ENCODE measurements around the gene ZNF525. TPM values are rescaled to one million over a fixed set of nuclear protein-coding genes. Genes with fewer than 3 reads are reported as not detected.
A peak's percentile ranks its signal among the peaks of the same experiment; 100 is the strongest.

ZNF525 gene
- polyA plus RNA-seq, 1 experiment, result 2.9 TPM

GRCh38 chr19:53388168-53388567, 22.7 kb downstream of the ZNF525 start:
- H3K4me3 ChIP-seq (ENCODE audit: low read depth, low read length), result no peak overlapping the region
- peaks cover 30% of the 10 kb centered on the region for H3K9me3 ChIP-seq (ENCODE audit: control insufficient read depth, insufficient read depth, low read length)
- TF ChIP-seq, protein P1, sequence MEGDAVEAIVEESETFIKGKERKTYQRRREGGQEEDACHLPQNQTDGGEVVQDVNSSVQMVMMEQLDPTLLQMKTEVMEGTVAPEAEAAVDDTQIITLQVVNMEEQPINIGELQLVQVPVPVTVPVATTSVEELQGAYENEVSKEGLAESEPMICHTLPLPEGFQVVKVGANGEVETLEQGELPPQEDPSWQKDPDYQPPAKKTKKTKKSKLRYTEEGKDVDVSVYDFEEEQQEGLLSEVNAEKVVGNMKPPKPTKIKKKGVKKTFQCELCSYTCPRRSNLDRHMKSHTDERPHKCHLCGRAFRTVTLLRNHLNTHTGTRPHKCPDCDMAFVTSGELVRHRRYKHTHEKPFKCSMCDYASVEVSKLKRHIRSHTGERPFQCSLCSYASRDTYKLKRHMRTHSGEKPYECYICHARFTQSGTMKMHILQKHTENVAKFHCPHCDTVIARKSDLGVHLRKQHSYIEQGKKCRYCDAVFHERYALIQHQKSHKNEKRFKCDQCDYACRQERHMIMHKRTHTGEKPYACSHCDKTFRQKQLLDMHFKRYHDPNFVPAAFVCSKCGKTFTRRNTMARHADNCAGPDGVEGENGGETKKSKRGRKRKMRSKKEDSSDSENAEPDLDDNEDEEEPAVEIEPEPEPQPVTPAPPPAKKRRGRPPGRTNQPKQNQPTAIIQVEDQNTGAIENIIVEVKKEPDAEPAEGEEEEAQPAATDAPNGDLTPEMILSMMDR (IDR thresholded peaks at IDR 0.05; ENCODE audit: low read depth, low read length), result no peak
- CTCF ChIA-PET, result no interaction called here
- POLR2A ChIA-PET, result no interaction called here
- no peaks in the 10 kb centered on the region for H3K27me3 ChIP-seq (ENCODE audit: control insufficient read depth, insufficient read depth, low read length)
- DNase-seq (ENCODE audit: low read depth, low spot score), result no peak
- H3K27ac ChIP-seq (ENCODE audit: low read depth, low read length), result no peak overlapping the region

DNA sequence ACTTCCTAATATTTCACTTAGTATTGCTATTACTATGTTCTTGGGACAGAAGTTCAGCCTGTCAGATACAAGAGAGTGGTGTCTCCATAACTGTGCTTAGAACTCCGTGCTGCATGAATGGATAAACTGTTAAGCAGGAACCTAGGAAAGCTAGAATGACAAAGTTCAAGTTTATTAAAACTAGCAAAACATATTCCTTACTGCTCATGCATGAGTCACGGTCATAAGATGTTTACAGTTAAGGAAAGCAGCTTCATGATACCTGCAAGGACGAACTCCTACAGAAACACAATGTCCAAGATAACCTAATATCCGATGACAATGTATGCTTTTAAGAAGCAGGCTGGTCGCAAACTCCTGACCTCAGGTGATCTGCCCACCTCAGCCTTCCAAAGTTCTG, 23.4 kb downstream of the ZNF525 start:
- H3K4me3 ChIP-seq (ENCODE audit: low read depth, low read length), result no peak overlapping the region
- ChIA-PET CTCF (no interaction called here), POLR2A (no interaction called here)
- no peaks in the 10 kb centered on the region for H3K27me3 ChIP-seq (ENCODE audit: control insufficient read depth, insufficient read depth, low read length)
- peaks cover 30% of the 10 kb centered on the region for H3K9me3 ChIP-seq (ENCODE audit: control insufficient read depth, insufficient read depth, low read length)
- H3K27ac ChIP-seq (ENCODE audit: low read depth, low read length), result no peak overlapping the region
- TF ChIP-seq, protein P1 (IDR thresholded peaks at IDR 0.05; ENCODE audit: low read depth, low read length), result no peak
- DNase-seq (ENCODE audit: low read depth, low spot score), result no peak

DNA sequence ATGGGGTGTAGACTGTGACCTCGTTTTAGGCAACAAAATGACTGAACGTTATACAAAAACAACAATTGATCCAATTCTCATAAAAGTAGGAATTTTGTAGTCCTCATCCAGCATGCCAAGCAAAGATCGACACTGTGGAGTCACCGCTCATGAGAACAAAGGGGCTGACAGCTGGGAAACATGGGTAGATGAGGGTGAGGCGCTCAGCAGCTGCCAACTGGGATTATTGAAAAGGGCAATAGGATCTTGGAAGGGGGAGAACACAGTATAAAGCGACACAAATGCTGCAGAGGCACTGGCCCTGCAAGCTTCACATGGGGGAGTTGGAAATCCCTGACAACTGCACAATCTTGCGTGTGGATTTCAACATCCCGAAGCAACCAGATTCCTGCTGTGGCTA, 24.1 kb downstream of the ZNF525 start:
- TF ChIP-seq, protein P1 (IDR thresholded peaks at IDR 0.05; ENCODE audit: low read depth, low read length), result no peak
- no peaks in the 10 kb centered on the region for H3K27me3 ChIP-seq (ENCODE audit: control insufficient read depth, insufficient read depth, low read length)
- CTCF ChIA-PET, result no interaction called here

DNA sequence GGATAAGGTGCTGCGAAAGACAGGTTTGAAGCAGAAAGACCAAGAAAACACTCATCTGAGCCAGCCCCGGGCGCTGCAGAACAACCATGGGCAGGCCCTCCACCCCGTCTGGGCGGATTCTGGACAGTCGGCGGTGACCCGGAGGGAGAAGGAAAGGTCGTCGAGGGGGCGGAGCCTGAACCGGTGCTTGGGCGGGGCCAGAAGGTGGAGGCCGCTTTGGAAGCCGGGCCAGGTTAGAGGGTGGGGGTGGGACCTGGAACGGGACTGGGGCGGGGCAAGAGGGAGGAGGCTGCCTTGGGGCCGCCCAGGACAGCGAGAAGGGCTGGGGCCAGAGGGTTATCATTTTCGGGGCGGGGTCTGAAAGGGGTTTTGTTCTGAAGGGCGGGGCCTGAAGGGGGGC, 24.5 kb downstream of the ZNF525 start:
- Histone ChIP-seq H3K27me3 (ENCODE audit: control insufficient read depth, insufficient read depth, low read length) (no peaks in the 10 kb centered on the region), H3K27ac (ENCODE audit: low read depth, low read length) (no peak overlapping the region), H3K4me3 (ENCODE audit: low read depth, low read length) (no peak overlapping the region), H3K9me3 (ENCODE audit: control insufficient read depth, insufficient read depth, low read length) (peaks cover 28% of the 10 kb centered on the region)
- POLR2A ChIA-PET, result no interaction called here
- CTCF ChIA-PET, result no interaction called here
- DNase-seq (ENCODE audit: low read depth, low spot score), result no peak
- TF ChIP-seq, protein P1 (IDR thresholded peaks at IDR 0.05; ENCODE audit: low read depth, low read length), result no peak

More for the DNA sequence above, 24.1 kb downstream of the ZNF525 start:
- H3K9me3 ChIP-seq (ENCODE audit: control insufficient read depth, insufficient read depth, low read length), result peaks cover 28% of the 10 kb centered on the region
- POLR2A ChIA-PET, result no interaction called here
- H3K27ac ChIP-seq (ENCODE audit: low read depth, low read length), result no peak overlapping the region
- DNase-seq (ENCODE audit: low read depth, low spot score), result no peak
- no peak overlapping the region for H3K4me3 ChIP-seq (ENCODE audit: low read depth, low read length)

DNA sequence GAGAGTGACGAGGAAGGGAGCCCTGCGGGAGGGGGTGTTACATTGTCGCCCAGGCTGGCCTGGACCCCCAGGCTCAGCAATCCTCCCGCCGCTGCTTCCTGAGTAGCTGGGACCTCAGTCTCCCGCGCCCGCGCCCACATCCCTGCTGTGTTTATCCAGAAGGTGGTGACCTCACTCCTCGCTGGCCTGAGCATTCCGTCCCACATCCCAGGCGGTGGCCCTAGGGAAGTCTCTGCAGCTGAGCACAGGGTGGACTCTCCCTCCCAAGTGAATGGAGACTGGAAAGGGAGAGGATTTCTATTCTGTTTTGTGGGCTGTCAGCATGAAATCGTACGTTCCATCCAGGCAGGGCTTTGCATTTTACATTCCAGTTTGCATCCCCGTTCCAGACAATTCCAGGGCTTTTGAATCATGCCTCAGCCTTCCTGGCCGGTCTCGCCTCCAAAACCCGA, 29.0 kb downstream of the ZNF525 start:
- ChIA-PET CTCF (no interaction called here), POLR2A (interaction anchor here (0.5 to 0.9 kb wide), 3 partner anchors 58 to 1054 kb away, joined by 3 read pairs; partner anchors contain the start of gene LENG8)
- H3K4me3 ChIP-seq (ENCODE audit: low read depth, low read length), result peak overlapping the region; percentile 63
- no peak for DNase-seq (ENCODE audit: low read depth, low spot score)
- H3K9me3 ChIP-seq (ENCODE audit: control insufficient read depth, insufficient read depth, low read length), result peaks cover 25% of the 10 kb centered on the region
- no peaks in the 10 kb centered on the region for H3K27me3 ChIP-seq (ENCODE audit: control insufficient read depth, insufficient read depth, low read length)
- TF ChIP-seq, protein P1 (IDR thresholded peaks at IDR 0.05; ENCODE audit: low read depth, low read length), result no peak
- H3K27ac ChIP-seq (ENCODE audit: low read depth, low read length), result peak overlapping the region; percentile 82

Data from AG04450 (cell line).